Natural killer cell treated with Interleukin-12 subunit alpha and Interleukin-12 subunit beta and Interleukin-15 and Interleukin-18, amount 100 ng/mL, for 72 hours (primary cell): Measurements from ENCODE around the gene AP2S1. TPM values are rescaled to one million over a fixed set of nuclear protein-coding genes. Genes with fewer than 3 reads are reported as not detected.
"Not testable (repeated sequence)": the region's sequence is repeated elsewhere in the genome, so short reads cannot be mapped to it uniquely, and the experiment has no call there.

Source experiments
- ATAC-seq, 2 donors: fragments of 150-1000 bp; cut with Tn5 transposase in 1 of 2; sonication (Bioruptor Pico), chemical (Tn5 transposase) in 1 of 2; 2 replicates each; pipeline ENCODE4 v1.10.0; 2021
- DNase-seq: peaks from one replicate; pipeline ENCODE4 v3.0.0; 2022; ENCODE audit warnings: low spot score
- H3K27ac Mint-ChIP-seq, 2 donors: 1 replicate in 1 of 2; 2 replicates in 1 of 2; pipeline ENCODE4 v1.8.0; 2022; ENCODE audit warnings: mixed read lengths in 2 of 2, mild to moderate bottlenecking in 1 of 2, moderate library complexity in 1 of 2
- H3K27me3 Mint-ChIP-seq, 2 donors: 1 replicate in 1 of 2; 2 replicates in 1 of 2; pipeline ENCODE4 v1.8.0; 2022; ENCODE audit warnings: mixed read lengths in 2 of 2
- H3K36me3 Mint-ChIP-seq: one replicate; pipeline ENCODE4 v1.8.0; 2022; ENCODE audit warnings: mixed read lengths
- H3K4me1 Mint-ChIP-seq, 2 donors: 1 replicate in 1 of 2; 2 replicates in 1 of 2; pipeline ENCODE4 v1.8.0; 2022; ENCODE audit warnings: low read depth in 2 of 2, mixed read lengths in 2 of 2, mild to moderate bottlenecking in 1 of 2
- H3K4me3 Mint-ChIP-seq: one replicate; pipeline ENCODE4 v1.8.0; 2022; ENCODE audit warnings: mixed read lengths
- H3K9me3 Mint-ChIP-seq: 2 replicates; pipeline ENCODE4 v1.8.0; 2022; ENCODE audit warnings: mixed read lengths
- total RNA-seq, 2 donors: library from RNA; stranded (reverse); gene quantifications; one replicate each; pipeline ENCODE4 v1.2.3, GENCODE V29; 2022

AP2S1 gene
- total RNA-seq, 2 donors from 2014 or later = 94.3 to 130 TPM

DNA sequence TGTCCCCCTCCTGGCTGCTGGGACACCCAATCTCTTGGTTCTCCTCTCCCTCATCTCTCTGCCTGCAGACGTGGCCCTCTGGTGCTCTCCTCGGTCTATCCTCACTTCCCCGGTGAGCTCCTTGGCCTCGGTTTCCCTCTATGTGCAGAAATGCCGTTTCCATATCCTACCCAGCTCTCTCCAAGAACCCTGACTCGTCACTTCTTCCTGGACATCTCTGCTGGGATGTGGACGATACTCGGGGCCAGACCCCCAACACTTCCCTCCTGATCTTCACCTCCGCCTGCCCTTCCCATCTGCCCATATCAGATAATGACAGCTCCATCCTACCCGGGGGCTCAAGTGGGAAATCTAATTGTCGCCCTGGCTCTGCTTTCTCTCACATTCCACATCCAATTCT lies 7.9 kb downstream of the AP2S1 start:
- Mint-ChIP-seq H3K9me3 (no peaks in the 10 kb centered on the region), H3K4me1 (peaks cover 8 to 10% of the 10 kb centered on the region in 2 donors), H3K36me3 (no peaks in the 10 kb centered on the region), H3K27me3 (no peaks in the 10 kb centered on the region), H3K27ac (no peak overlapping the region), H3K4me3 (no peak overlapping the region)
- ATAC-seq (no peak), DNase-seq (peak; percentile 48)

DNA sequence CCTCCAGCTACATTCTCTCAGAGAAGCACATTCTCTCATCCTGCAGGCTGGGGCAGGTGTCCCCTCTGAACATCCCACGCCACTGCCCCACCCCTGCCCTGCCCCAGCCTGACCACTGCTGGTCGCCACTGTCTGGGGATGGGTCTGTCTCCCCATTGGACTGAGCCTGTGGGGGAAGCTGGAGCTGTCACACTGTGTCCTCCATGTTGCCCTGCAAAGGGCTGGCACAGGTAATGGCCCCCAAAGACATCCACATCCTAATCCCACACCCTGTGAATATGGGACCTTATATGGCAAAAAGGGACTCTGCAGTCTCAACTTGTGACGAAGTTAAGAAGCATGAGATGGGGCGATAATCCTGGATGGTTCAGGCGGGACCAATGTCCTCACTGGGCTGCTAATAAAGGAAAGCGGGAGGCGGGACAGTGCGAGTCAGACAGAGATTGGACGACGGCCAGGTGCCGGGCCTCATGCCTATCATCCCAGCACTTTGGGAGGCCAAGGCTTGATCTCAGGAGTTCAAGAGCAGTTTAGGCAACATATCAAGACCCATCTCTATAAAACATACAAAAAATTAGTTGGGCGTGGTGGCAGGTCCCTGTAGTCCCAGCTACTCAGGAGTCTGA lies 9.1 kb downstream of the AP2S1 start:
- DNase-seq = peak; percentile 29
- Mint-ChIP-seq H3K36me3 (no peaks in the 10 kb centered on the region), H3K4me3 (no peak overlapping the region), H3K27ac (no peak overlapping the region), H3K9me3 (no peaks in the 10 kb centered on the region), H3K4me1 (peaks cover 5 to 6% of the 10 kb centered on the region in 2 donors), H3K27me3 (no peaks in the 10 kb centered on the region)
- peak in 1 of 2 donors; percentile 17 for ATAC-seq

DNA sequence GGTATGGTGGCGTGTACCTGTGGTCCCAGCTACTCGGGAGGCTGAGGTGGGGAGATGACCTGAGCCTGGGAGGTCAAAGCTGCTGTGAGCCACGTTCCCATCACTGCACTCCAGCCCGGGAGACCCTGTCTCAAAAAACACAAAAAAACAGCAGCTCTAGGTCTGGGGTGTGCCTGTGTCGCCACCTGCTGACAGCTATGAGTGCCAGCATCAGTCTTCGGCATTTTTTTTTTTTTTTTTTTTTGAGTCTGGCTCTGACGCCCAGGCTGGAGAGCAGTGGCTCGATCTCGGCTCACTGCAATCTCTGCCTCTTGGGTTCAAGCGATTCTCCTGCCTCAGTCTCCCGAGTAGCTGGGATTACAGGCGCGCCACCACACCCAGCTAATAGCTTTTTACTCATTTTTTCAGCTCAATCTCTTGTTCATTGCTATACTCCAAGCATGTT lies 10.1 kb downstream of the AP2S1 start:
- Mint-ChIP-seq H3K4me1 (peaks cover under 1 to 3% of the 10 kb centered on the region in 2 donors), H3K4me3 (no peak overlapping the region), H3K9me3 (no peaks in the 10 kb centered on the region), H3K36me3 (no peaks in the 10 kb centered on the region), H3K27ac (no peak overlapping the region), H3K27me3 (no peaks in the 10 kb centered on the region)
- ATAC-seq (peak; percentile 60 to 77), DNase-seq (no peak)

DNA sequence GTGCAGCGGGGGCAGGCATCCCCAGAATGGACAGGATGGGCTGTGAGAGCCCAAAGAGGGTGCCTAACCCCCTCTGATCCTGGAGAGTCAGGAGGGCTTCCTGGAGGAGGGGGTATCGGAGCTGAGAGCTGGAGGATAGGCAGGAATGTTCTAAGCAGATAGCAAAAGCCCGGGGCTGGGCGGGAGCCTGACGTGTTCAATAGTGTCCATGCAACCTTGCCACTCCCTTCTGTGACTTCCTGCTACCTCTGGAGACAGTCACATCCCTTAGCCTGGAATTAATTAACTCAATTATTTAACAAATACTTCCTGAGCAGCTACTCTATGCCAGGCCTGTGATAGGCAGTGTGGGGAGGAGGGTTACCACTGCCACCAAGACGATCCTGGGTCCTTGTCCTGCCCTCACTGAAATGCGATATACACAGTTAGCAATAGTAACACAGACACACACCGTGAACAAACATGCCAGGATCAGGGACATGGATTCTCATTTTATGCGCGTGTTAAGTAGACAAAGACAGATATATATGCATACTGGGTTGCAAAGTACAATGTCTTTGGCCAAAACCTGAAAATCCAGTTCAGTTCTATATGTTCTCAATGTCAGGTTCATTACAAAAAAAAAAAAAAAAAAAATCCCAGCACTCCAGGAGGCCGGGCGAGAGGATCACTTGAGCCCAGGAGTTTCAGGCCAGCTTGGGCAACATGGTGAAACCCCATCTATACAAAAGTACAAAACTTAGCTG lies 10.7 kb downstream of the AP2S1 start:
- Mint-ChIP-seq H3K4me1 (peaks cover 0 to 3% of the 10 kb centered on the region in 2 donors), H3K27ac (no peak overlapping the region), H3K36me3 (no peaks in the 10 kb centered on the region), H3K4me3 (no peak overlapping the region), H3K27me3 (no peaks in the 10 kb centered on the region), H3K9me3 (no peaks in the 10 kb centered on the region)
- DNase-seq (no peak), ATAC-seq (no peak)

DNA sequence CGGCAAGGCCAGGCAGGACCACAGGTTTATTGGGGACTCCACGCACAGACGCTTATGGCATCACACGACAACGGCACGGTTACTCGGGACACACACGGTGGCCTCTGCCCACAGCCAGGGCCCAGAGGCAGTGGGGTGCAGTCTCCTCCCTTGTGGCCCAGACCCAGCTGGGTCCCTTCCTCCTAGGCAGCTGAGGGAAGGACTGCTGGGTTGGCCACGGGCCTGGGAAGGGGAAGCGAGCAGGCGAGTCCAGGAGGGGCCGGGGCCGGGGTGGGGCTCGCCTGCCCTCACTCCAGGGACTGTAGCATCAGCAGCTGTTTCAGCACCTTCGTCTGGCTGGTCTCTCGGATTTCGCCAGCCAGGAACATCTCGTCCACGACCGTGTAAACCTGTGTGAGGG lies 12.5 kb downstream of the AP2S1 start:
- Mint-ChIP-seq H3K9me3 (no peaks in the 10 kb centered on the region), H3K27ac (no peak overlapping the region), H3K4me3 (no peak overlapping the region), H3K27me3 (no peaks in the 10 kb centered on the region), H3K4me1 (peaks cover 0 to 3% of the 10 kb centered on the region in 2 donors), H3K36me3 (no peaks in the 10 kb centered on the region)
- ATAC-seq (no peak), DNase-seq (no peak)

DNA sequence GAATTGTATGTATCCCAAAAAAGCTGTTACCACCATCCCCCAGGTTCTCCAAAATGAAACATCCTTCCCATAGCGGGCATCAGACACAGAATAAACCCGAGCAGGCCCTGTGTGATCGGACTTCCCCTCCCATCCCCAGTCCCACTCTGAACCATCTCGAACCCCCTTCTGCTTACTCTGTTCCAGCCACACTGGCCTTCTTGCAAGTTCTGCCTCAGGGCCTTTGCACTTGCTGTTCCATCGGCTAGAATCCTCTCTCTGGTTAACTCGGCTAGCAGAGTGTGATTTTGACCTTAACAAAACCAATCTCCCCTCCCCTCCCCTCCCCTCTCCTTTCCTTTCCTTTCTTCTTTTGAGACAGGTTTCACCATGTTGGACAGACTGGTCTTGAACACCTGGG lies 15.7 kb downstream of the AP2S1 start:
- ATAC-seq = no peak
- no peak for DNase-seq
- no peaks in the 10 kb centered on the region for H3K36me3 Mint-ChIP-seq
- no peaks in the 10 kb centered on the region for H3K9me3 Mint-ChIP-seq
- H3K27ac Mint-ChIP-seq = no peak overlapping the region
- H3K27me3 Mint-ChIP-seq = no peaks in the 10 kb centered on the region
- no peak overlapping the region for H3K4me3 Mint-ChIP-seq
- H3K4me1 Mint-ChIP-seq = no peaks in the 10 kb centered on the region

DNA sequence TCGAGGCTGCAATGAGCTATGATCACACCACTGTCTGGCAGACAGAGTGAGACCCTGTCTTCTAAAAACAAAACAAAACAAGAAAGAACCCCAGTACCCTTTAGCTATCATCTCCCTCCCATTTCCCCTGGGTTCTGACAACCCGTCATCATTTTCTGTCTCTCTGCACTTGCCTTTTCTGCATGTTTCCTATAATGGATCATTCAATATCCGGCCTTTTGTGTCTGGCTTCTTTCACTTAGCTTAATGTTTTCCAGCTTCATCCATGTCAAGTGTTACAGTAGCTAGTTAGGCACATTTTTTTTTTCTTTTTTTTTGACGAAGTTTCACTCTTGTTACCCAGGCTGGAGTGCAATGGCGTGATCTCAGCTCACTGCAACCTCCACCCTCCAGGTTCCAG lies 16.5 kb downstream of the AP2S1 start:
- Mint-ChIP-seq H3K4me1 (no peaks in the 10 kb centered on the region), H3K36me3 (no peaks in the 10 kb centered on the region), H3K27ac (no peak overlapping the region), H3K9me3 (no peaks in the 10 kb centered on the region), H3K27me3 (no peaks in the 10 kb centered on the region), H3K4me3 (no peak overlapping the region)
- ATAC-seq (no peak), DNase-seq (no peak)

DNA sequence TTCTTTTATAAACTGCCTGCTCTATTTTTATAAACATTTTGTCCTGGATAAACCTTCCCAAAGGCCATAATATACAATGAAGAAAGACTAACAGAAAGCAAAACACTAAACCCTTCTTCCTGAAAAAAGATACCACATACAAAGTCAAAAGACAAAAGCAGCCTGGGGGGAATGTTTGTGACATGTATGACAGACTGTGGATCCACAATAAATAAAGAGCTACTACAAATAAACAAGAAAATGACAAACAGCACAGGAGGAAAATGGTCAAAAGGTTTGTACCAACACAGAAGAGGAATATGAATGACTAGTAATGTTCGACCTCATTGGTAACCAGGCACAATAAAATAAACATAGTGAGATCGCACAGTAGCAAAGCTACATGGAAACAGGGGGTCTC lies 19.8 kb downstream of the AP2S1 start:
- Mint-ChIP-seq H3K4me1 (peaks cover 0 to 2% of the 10 kb centered on the region in 2 donors), H3K27ac (no peak overlapping the region), H3K36me3 (no peaks in the 10 kb centered on the region), H3K9me3 (no peaks in the 10 kb centered on the region), H3K27me3 (no peaks in the 10 kb centered on the region), H3K4me3 (no peak overlapping the region)
- DNase-seq (no peak), ATAC-seq (no peak)

DNA sequence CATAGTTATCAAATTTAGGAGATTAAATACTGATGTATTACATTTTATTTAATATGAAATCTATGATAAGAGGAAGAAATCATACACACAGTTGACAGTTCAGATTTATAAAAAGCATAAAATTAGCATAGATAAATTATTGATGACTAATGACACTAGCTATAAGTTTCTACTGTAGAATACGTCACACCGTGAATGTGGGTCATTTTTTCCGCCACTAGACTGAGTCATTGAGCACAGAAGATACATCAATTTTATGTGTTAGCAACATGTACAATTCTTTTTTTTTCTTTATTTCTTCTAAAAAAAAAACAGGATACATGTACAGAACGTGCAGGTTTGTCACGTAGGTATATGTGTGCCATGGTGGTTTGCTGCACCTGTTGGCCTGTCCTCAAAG lies 22.2 kb downstream of the AP2S1 start:
- Mint-ChIP-seq H3K27me3 (no peaks in the 10 kb centered on the region), H3K4me1 (peaks cover 13% of the 10 kb centered on the region in 2 donors), H3K36me3 (no peaks in the 10 kb centered on the region), H3K27ac (no peak overlapping the region), H3K9me3 (no peaks in the 10 kb centered on the region), H3K4me3 (no peak overlapping the region)
- no peak for DNase-seq
- no peak for ATAC-seq

DNA sequence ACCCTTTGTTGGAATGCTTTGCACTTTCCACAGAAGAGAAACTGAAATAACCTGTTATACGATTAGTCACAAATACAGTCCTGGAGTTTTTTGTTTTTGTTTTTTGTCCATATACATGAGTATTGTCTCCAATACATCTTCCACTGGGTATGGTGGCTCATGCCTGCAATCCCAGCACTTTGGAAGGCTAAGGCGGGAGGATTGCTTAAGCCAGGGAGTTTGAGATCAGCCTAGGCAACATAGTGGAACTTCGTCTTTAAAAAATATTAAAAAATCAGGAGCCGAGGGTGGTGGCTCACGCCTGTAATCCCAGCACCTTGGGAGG lies 25.0 kb downstream of the AP2S1 start:
- peak overlapping the region; percentile 61 for H3K4me3 Mint-ChIP-seq
- ATAC-seq (no peak), DNase-seq (no peak)
- H3K9me3 Mint-ChIP-seq = no peaks in the 10 kb centered on the region
- no peaks in the 10 kb centered on the region for H3K36me3 Mint-ChIP-seq
- peak overlapping the region in 1 of 2 donors; percentile 56 for H3K27ac Mint-ChIP-seq
- H3K27me3 Mint-ChIP-seq = no peaks in the 10 kb centered on the region
- H3K4me1 Mint-ChIP-seq = peaks cover 13 to 21% of the 10 kb centered on the region in 2 donors

DNA sequence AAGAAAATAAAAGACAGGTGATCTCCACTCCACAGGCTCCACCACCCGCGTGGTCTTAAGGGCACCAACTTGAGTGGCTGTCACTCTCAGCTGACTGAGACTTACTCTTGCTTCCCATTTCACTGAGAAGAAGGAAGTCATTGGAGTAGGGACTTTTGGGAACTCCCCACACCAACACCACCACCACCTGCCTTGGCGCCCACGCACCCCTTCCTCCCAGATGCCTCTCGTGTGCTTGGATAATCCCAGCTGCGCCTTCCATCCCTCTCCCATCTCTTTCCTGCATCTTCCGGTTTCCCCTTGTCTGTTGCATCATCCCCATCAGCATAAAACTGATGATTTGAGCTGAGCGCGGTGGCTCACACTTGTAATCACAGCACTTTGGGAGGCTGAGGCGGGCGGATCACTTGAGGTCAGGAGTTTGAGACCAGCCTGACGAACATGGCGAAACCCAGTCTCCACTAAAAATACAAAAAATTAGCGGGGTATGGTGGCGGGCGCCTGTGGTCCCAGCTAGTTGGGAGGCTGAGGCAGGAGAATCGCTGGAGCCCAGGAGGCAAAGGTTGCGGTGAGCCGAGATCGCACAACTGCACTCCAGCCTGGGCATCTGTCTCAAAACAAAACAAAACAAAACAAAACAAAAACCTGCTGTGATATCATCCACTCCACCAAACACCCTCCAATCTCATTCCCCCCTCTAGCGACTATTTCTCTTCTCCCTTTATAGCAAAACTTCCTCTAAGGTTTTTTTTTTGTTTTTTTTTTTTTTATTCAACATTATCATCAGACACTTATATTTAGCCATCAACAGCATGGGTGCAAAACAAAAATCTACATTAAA lies 25.5 kb downstream of the AP2S1 start:
- ATAC-seq (no peak), DNase-seq (no peak)
- Mint-ChIP-seq H3K9me3 (no peaks in the 10 kb centered on the region), H3K4me1 (peaks cover 13 to 21% of the 10 kb centered on the region in 2 donors), H3K4me3 (peak overlapping the region; percentile 61), H3K27me3 (no peaks in the 10 kb centered on the region), H3K36me3 (no peaks in the 10 kb centered on the region), H3K27ac (peak overlapping the region; percentile 56 to 68)

DNA sequence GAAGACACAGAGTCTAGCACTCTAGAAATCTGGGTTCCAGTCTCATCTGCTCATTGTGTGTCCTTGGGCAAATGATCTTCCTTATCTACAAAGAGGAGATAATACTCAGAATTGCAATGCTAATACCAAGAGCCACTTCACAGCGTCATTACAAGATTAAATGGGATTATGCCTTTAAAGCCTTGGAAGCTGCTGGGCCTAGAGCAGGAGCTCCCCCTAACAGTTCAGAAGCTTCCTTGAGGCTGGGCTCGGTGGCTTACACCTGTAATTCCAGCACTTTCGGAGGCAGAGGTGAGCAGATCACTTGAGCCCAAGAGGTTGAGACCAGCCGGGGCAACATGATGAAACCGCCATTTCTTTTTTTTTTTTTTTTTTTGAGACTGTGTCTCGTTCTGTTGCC lies 27.6 kb downstream of the AP2S1 start:
- no peak for ATAC-seq

DNA sequence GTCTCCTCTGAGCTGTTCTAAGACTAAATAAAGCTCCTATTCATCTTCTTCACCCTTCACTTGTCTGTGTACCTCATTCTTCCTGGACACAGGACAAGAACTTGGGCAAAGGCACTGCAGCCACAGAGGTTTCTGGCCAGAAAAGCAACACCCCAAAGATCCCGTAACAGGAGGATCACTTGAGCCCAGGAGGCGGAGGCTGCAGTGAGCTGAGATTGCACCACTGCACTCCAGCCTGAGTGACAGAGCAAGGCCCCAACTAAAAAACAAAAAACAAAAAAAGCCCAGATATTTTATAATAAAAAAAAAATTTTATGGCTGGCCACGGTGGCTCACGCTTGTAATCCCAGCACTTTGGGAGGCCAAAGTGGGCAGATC lies 28.2 kb downstream of the AP2S1 start:
- not testable (repeated sequence) for H3K4me3 Mint-ChIP-seq, H3K9me3 Mint-ChIP-seq, DNase-seq, ATAC-seq, H3K36me3 Mint-ChIP-seq, H3K27me3 Mint-ChIP-seq
- peak overlapping the region; percentile 16 to 87 for H3K27ac Mint-ChIP-seq
- peaks cover 13 to 24% of the 10 kb centered on the region in 2 donors for H3K4me1 Mint-ChIP-seq

More for the DNA sequence above, 27.6 kb downstream of the AP2S1 start:
- H3K4me3 Mint-ChIP-seq = no peak overlapping the region
- H3K9me3 Mint-ChIP-seq = no peaks in the 10 kb centered on the region
- H3K36me3 Mint-ChIP-seq = no peaks in the 10 kb centered on the region
- no peak overlapping the region for H3K27ac Mint-ChIP-seq
- DNase-seq = no peak
- peaks cover 13 to 24% of the 10 kb centered on the region in 2 donors for H3K4me1 Mint-ChIP-seq
- H3K27me3 Mint-ChIP-seq = no peaks in the 10 kb centered on the region
